ENCODE results near the gene IER3. TPM values are rescaled to one million over a fixed set of nuclear protein-coding genes. Genes with fewer than 3 reads are reported as not detected.

The IER3 gene
- total RNA-seq, 1 donor from 2014 or later: 33.0 TPM

- DNase-seq: no peak
Observed at GRCh38 chr6:30747902-30748769, 3.8 kb upstream of the IER3 start.

GRCh38 chr6:30747300-30747687, 2.9 kb upstream of the IER3 start:
- DNase-seq: no peak

GRCh38 chr6:30743099-30744053, 971 bp downstream of the IER3 start:
- peak; percentile 76 for DNase-seq

GRCh38 chr6:30742316-30743098, 1.8 kb downstream of the IER3 start, which contains the start of gene FLOT1:
Gene FLOT1 (minus strand): TSS chr6:30742687. CDS start chr6:30742189, 498 bp downstream.
- peak; percentile 73 for DNase-seq

GRCh38 chr6:30741789-30742315, 2.5 kb downstream of the IER3 start:
- no peak for DNase-seq

- no peak for DNase-seq
Observed at GRCh38 chr6:30741063-30741779, 3.1 kb downstream of the IER3 start.

- no peak for DNase-seq
Observed at GRCh38 chr6:30740540-30740870, 3.8 kb downstream of the IER3 start.

- no peak for DNase-seq
Observed at GRCh38 chr6:30738532-30738931, 5.8 kb downstream of the IER3 start.

GRCh38 chr6:30735668-30736314, 8.6 kb downstream of the IER3 start:
- no peak for DNase-seq

GRCh38 chr6:30732237-30732943, 12.0 kb downstream of the IER3 start:
- no peak for DNase-seq

GRCh38 chr6:30730601-30731435, 13.5 kb downstream of the IER3 start:
- no peak for DNase-seq

- DNase-seq: no peak
Observed at GRCh38 chr6:30727920-30728553, 16.3 kb downstream of the IER3 start.

GRCh38 chr6:30726506-30727413, 17.6 kb downstream of the IER3 start:
- no peak for DNase-seq

GRCh38 chr6:30725713-30726505, 18.4 kb downstream of the IER3 start:
- no peak for DNase-seq

GRCh38 chr6:30724906-30725667, 19.3 kb downstream of the IER3 start:
- no peak for DNase-seq

Data from skin of body (tissue), 2 donors.